Spleen (tissue), 7 donors: ENCODE measurements around the gene QRSL1.

Source experiments
- POLR2A ChIP-seq, 3 donors: fragments of 450-650 bp; IDR thresholded peaks; one replicate each; pipeline ENCODE4 v1.5.1; 2017; ENCODE audit warnings: antibody characterized with exemption in 3 of 3, mild to moderate bottlenecking in 1 of 3
- TF ChIP-seq, protein P1 (sequence below), 11 experiments: fragments of 200-600 bp in 7 of 11; fragments of 450-650 bp in 4 of 11; sonication (generic) in 4 of 11; IDR thresholded peaks in 8 of 11; conservative IDR thresholded peaks in 3 of 11; 1 replicate in 7 of 11; 2 replicates in 4 of 11; pipeline versions ENCODE4 v1.4.0 to v1.8.0; 2016 to 2021; ENCODE audit warnings: antibody characterized with exemption in 11 of 11, inconsistent platforms in 4 of 11, mild to moderate bottlenecking in 1 of 11
- donor health status: DM: no; HTN: no; CAD: no; lungs with moderate emphysema.
- donor health status: DM: no; HTN: no; CAD: no.
- donor health status: DM: no; HTN: no; CAD: no.

DNA sequence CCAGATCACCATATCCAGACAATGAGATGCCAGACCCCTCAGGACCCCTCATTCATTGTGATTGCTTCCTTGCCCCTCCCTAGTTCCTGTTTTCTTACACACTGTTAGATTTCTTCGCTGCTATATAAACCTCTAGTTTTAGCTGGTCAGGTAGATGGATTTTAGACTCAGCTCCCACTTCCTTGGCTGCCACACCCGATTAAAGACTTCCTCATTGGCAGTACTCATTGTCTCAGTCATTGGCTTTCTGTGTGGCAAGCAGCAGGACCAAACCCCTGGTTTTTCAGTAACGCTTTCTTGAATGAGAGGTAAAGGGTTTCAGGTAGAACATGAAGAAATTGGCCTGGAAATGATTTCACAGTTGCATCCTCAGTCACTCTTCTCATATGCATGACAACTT is 47.9 kb downstream of the QRSL1 start:
- TF ChIP-seq POLR2A (IDR thresholded peaks at IDR 0.05), result no peak
- TF ChIP-seq, protein P1, sequence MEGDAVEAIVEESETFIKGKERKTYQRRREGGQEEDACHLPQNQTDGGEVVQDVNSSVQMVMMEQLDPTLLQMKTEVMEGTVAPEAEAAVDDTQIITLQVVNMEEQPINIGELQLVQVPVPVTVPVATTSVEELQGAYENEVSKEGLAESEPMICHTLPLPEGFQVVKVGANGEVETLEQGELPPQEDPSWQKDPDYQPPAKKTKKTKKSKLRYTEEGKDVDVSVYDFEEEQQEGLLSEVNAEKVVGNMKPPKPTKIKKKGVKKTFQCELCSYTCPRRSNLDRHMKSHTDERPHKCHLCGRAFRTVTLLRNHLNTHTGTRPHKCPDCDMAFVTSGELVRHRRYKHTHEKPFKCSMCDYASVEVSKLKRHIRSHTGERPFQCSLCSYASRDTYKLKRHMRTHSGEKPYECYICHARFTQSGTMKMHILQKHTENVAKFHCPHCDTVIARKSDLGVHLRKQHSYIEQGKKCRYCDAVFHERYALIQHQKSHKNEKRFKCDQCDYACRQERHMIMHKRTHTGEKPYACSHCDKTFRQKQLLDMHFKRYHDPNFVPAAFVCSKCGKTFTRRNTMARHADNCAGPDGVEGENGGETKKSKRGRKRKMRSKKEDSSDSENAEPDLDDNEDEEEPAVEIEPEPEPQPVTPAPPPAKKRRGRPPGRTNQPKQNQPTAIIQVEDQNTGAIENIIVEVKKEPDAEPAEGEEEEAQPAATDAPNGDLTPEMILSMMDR (IDR thresholded peaks at IDR 0.05 in 8 of 11, conservative IDR thresholded peaks at IDR 0.05 in 3 of 11), result no peak
